BJ (cell line): ENCODE data around the gene COX10. TPM values are rescaled to one million over a fixed set of nuclear protein-coding genes. Genes with fewer than 3 reads are reported as not detected.

ENCODE experiments used
- CTCF ChIA-PET: fragments of 350-600 bp; formaldehyde crosslinking; extraction: SDS; loops from one replicate; lab custom pipeline; 2021; ENCODE audit warnings: antibody characterized with exemption, inconsistent platforms; lab: Yijun Ruan, JAX
- POLR2A ChIA-PET: fragments of 300-600 bp; sonication (Branson Sonifier 250); formaldehyde crosslinking; extraction: SDS; loops from one replicate; lab custom pipeline; 2021; ENCODE audit warnings: antibody characterized with exemption; lab: Charles Lee
- DNase-seq: peaks from one replicate; pipeline ENCODE4 v3.0.0-alpha.2; 2011; ENCODE audit warnings: low read depth
- H3K27me3 ChIP-seq: 2 replicates; pipeline ENCODE4 v1.6.0; 2011; ENCODE audit warnings: low read length; ENCODE audit not compliant: control insufficient read depth, insufficient read depth
- H3K36me3 ChIP-seq: 2 replicates; pipeline ENCODE4 v1.5.1; 2011; ENCODE audit warnings: low read length; ENCODE audit not compliant: control insufficient read depth, insufficient read depth
- H3K4me3 ChIP-seq: 2 replicates; pipeline ENCODE4 v1.5.1; 2011; ENCODE audit warnings: low read depth, mild to moderate bottlenecking, control low read depth, low read length
- CTCF ChIP-seq: IDR thresholded peaks from 2 replicates; pipeline ENCODE4 v1.5.1; 2011; ENCODE audit warnings: low read depth, mild to moderate bottlenecking, control low read depth, inconsistent platforms, low read length, moderate library complexity; ENCODE audit not compliant: insufficient read depth
- polyA plus RNA-seq: library from polyadenylated mRNA; depleted of rRNA; stranded (reverse); fragments of >200 nt; gene quantifications from 2 replicates; pipeline ENCODE4 v1.2.3, GENCODE V29; 2011

COX10 gene
- polyA plus RNA-seq, 1 experiment, result 11.9 TPM

- CTCF ChIA-PET, result interaction anchor here (1.1 kb wide), 1 partner anchor 101 kb away, joined by 3 read pairs; no protein-coding TSS in a partner anchor
- POLR2A ChIA-PET, result no interaction called here
- H3K27me3 ChIP-seq, result no peaks in the 10 kb centered on the region
- H3K4me3 ChIP-seq, result no peak overlapping the region
- no peak for TF ChIP-seq CTCF
- no peak for DNase-seq
- H3K36me3 ChIP-seq, result peaks cover 4% of the 10 kb centered on the region; the same call in 1 of the 2 replicates
Observed at GRCh38 chr17:14204084-14204483, 134.8 kb downstream of the COX10 start.

GRCh38 chr17:14204546-14204945 lies 135.2 kb downstream of the COX10 start:
- DNase-seq, result no peak
- CTCF ChIA-PET, result no interaction called here
- POLR2A ChIA-PET, result no interaction called here
- Histone ChIP-seq H3K36me3 (peaks cover 4% of the 10 kb centered on the region; the same call in 1 of the 2 replicates), H3K4me3 (no peak overlapping the region), H3K27me3 (no peaks in the 10 kb centered on the region)
- no peak for TF ChIP-seq CTCF

GRCh38 chr17:14205380-14205779 lies 136.1 kb downstream of the COX10 start:
- H3K36me3 ChIP-seq, result peaks cover 5% of the 10 kb centered on the region; the same call in 1 of the 2 replicates
- no peak for TF ChIP-seq CTCF
- DNase-seq, result no peak
- ChIA-PET CTCF (interaction anchor here (1.2 kb wide), 1 partner anchor 8 kb away, joined by 3 read pairs; no protein-coding TSS in a partner anchor), POLR2A (no interaction called here)
- H3K27me3 ChIP-seq, result no peaks in the 10 kb centered on the region
- no peak overlapping the region for H3K4me3 ChIP-seq

GRCh38 chr17:14205992-14206461 lies 136.7 kb downstream of the COX10 start:
- POLR2A ChIA-PET, result no interaction called here
- no peak for DNase-seq
- Histone ChIP-seq H3K27me3 (no peaks in the 10 kb centered on the region), H3K36me3 (peaks cover 5% of the 10 kb centered on the region; the same call in 1 of the 2 replicates), H3K4me3 (no peak overlapping the region)
- CTCF ChIA-PET, result interaction anchor here (1.2 kb wide), 1 partner anchor 8 kb away, joined by 3 read pairs; no protein-coding TSS in a partner anchor
- TF ChIP-seq CTCF, result no peak

- POLR2A ChIA-PET, result no interaction called here
- no peaks in the 10 kb centered on the region for H3K27me3 ChIP-seq
- CTCF ChIA-PET, result interaction anchor here (0.6 to 1.6 kb wide), 3 partner anchors 9 to 19 kb away, joined by 3 to 4 read pairs (median 3); no protein-coding TSS in a partner anchor
- peaks cover 5% of the 10 kb centered on the region; the same call in 1 of the 2 replicates for H3K36me3 ChIP-seq
- TF ChIP-seq CTCF, result no peak
- H3K4me3 ChIP-seq, result no peak overlapping the region
- no peak for DNase-seq
Observed at GRCh38 chr17:14206891-14207290, 137.6 kb downstream of the COX10 start.
